Memory B cell (primary cell): ENCODE data around the gene KATNAL2.

Experiments
- ATAC-seq: fragments of 150-1000 bp; cut with Tn5 transposase; 2 replicates; pipeline ENCODE4 v1.10.0; 2021; ENCODE audit warnings: low read depth, mild to moderate bottlenecking, moderate library complexity
- DNase-seq, 2 donors: peaks; one replicate each; pipeline ENCODE4 v3.0.0; 2022; ENCODE audit warnings: low spot score in 2 of 2
- H3K27ac Mint-ChIP-seq: one replicate; pipeline ENCODE4 v1.8.0; 2022; ENCODE audit warnings: mild to moderate bottlenecking, moderate library complexity, mixed read lengths
- H3K27me3 Mint-ChIP-seq: one replicate; pipeline ENCODE4 v1.8.0; 2022; ENCODE audit warnings: mixed read lengths
- H3K36me3 Mint-ChIP-seq: one replicate; pipeline ENCODE4 v1.8.0; 2022; ENCODE audit warnings: mild to moderate bottlenecking, mixed read lengths
- H3K4me1 Mint-ChIP-seq: one replicate; pipeline ENCODE4 v1.8.0; 2022; ENCODE audit warnings: mixed read lengths
- H3K4me3 Mint-ChIP-seq: one replicate; pipeline ENCODE4 v1.8.0; 2022; ENCODE audit warnings: mild to moderate bottlenecking, moderate library complexity, mixed read lengths
- H3K9me3 Mint-ChIP-seq: one replicate; pipeline ENCODE4 v1.8.0; 2022; ENCODE audit warnings: mixed read lengths

KATNAL2 gene

DNA sequence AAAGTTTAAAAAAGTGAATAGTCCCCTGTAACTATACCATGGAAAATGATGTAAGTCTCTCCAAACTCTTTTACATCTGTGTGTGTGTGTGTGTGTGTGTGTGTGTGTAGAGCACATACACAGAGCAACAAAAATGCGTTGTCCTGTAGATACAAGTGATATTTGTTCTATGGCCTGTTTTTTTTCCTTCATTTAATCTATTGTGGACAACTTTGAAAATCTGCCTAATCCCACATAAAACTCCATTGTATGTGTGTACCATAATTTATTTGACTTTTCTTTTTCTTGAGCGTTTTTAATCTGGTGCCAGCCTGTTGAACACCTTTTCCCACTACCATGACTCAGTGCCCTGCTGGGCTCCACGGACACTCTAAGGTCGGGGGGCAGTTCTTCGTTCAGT lies 170.3 kb downstream of the KATNAL2 start:
- H3K4me1 Mint-ChIP-seq = peaks cover 2% of the 10 kb centered on the region
- no peak for DNase-seq
- no peaks in the 10 kb centered on the region for H3K9me3 Mint-ChIP-seq
- no peak for ATAC-seq
- H3K36me3 Mint-ChIP-seq = peaks cover 22% of the 10 kb centered on the region
- no peak overlapping the region for H3K27ac Mint-ChIP-seq
- H3K4me3 Mint-ChIP-seq = no peak overlapping the region
- H3K27me3 Mint-ChIP-seq = no peaks in the 10 kb centered on the region

DNA sequence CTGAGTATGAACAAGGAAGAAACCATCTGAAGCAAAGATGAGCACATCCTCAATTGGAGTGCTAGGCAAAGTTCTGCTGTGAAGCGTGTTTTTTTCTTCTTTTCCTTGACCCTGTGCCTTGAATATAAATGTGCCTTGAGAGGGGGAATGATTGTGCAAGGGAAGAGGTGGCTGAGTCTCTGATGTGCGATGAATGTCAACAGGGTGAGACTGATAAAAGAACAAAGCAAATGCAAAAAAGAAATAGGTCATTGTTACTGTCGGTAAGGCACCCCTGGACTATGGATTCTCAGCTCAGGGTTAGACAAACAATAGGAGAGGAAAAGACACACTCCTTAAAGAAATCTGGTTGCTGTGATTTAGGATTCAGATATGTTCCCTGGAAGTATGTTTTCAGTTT lies 178.4 kb downstream of the KATNAL2 start:
- Mint-ChIP-seq H3K27ac (no peak overlapping the region), H3K9me3 (no peaks in the 10 kb centered on the region), H3K4me3 (no peak overlapping the region), H3K27me3 (no peaks in the 10 kb centered on the region), H3K4me1 (peaks cover 9% of the 10 kb centered on the region), H3K36me3 (peaks cover 9% of the 10 kb centered on the region)
- ATAC-seq (no peak), DNase-seq (no peak)

DNA sequence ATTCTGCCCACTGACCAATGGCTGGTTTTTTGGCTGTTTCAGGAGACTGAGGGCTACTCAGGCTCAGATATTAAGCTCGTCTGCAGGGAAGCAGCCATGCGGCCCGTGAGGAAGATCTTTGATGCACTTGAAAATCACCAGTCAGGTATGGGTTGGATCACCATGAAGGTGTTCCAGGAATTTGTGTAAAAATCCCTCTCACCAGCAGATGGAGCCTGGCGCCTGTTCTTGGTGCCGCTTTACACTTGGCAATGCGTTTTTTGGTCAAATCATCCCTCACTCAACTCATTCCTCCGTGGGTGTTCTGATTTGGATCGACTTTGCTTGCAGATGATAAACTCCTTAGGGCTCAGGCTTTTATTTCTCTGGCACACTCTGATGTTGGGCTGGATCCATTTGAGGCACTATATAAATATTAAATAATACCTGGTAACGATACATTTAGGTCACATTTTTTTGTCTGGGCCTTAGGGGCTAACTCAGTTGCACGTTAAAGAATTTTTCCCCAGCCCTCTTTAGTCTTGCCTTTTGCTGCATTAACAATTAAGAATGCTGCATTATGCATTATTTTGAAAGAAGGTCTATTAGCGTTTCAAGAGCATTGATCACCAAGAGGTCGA lies 182.9 kb downstream of the KATNAL2 start:
- Mint-ChIP-seq H3K27ac (no peak overlapping the region), H3K9me3 (no peaks in the 10 kb centered on the region), H3K27me3 (no peaks in the 10 kb centered on the region), H3K36me3 (peaks cover 9% of the 10 kb centered on the region), H3K4me3 (no peak overlapping the region), H3K4me1 (peaks cover 5% of the 10 kb centered on the region)
- peak; percentile 41 to 56 for DNase-seq
- ATAC-seq = peak; percentile 59

DNA sequence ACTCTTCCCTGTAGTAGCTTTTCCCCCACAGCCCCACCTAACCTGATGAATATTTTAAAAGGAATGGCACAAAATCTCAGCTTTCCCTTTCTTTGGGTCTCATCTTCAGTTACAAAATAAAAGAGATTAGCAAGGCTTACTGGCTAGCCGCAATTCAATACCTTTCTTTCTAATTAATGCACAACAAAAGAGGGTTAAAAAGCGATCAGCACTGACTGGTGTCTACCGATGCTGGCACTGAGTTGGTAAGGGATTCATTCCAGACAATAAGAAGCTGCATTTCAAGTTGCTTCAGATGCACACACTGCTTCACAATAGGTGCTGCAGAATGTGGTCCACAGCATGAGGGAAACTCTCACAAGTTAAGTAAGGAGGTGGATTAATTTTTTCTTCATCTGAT lies 191.0 kb downstream of the KATNAL2 start:
- Mint-ChIP-seq H3K4me3 (no peak overlapping the region), H3K9me3 (no peaks in the 10 kb centered on the region), H3K4me1 (no peaks in the 10 kb centered on the region), H3K36me3 (peaks cover 32% of the 10 kb centered on the region), H3K27ac (no peak overlapping the region), H3K27me3 (no peaks in the 10 kb centered on the region)
- ATAC-seq = no peak
- DNase-seq = no peak

DNA sequence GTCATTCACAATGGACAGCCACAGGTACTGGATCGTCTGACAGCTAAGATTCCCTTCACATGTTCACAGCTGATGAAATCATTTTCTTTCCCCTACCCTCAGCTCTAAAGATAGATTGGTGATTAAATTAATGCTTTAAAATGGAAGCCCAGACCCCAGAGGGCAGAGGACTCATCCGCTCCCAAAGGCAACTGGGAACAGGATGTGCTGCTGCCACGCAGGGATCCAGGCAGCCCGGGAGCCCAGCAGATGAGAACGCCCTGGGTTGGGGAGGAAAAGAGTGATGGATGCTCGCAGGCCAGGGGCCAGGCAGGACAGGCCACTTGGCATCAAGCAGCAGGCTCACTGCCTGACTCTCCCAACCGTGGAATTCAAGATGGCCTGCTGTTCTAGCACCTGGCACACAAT lies 191.6 kb downstream of the KATNAL2 start:
- no peak for ATAC-seq
- Mint-ChIP-seq H3K27ac (no peak overlapping the region), H3K27me3 (no peaks in the 10 kb centered on the region)

DNA sequence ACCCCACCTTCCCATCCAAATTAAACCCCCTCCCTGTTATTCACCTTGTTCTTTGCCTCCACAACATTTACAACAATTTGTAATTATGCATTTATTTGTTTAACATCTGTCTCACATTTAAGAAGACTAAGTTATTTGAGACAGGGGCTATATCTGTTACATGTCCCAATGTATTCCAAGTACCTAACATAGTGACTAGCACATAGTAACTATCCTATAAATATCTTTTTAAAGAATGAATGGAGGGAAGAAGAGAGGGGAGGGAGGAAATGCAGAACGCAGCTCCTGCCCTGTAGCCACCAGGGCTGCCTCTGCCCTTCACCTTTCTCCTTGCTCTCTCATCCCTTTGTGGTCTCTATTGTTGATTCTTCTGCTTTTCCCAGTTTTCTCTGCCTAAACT lies 192.3 kb downstream of the KATNAL2 start:
- H3K4me3 Mint-ChIP-seq = no peak overlapping the region
- ATAC-seq = no peak
- H3K4me1 Mint-ChIP-seq = no peaks in the 10 kb centered on the region
- no peak for DNase-seq
- no peak overlapping the region for H3K27ac Mint-ChIP-seq
- no peaks in the 10 kb centered on the region for H3K9me3 Mint-ChIP-seq
- H3K36me3 Mint-ChIP-seq = peaks cover 29% of the 10 kb centered on the region
- no peaks in the 10 kb centered on the region for H3K27me3 Mint-ChIP-seq

More for the DNA sequence above, 191.6 kb downstream of the KATNAL2 start:
- peaks cover 32% of the 10 kb centered on the region for H3K36me3 Mint-ChIP-seq
- DNase-seq = no peak
- no peak overlapping the region for H3K4me3 Mint-ChIP-seq
- H3K9me3 Mint-ChIP-seq = no peaks in the 10 kb centered on the region
- no peaks in the 10 kb centered on the region for H3K4me1 Mint-ChIP-seq

DNA sequence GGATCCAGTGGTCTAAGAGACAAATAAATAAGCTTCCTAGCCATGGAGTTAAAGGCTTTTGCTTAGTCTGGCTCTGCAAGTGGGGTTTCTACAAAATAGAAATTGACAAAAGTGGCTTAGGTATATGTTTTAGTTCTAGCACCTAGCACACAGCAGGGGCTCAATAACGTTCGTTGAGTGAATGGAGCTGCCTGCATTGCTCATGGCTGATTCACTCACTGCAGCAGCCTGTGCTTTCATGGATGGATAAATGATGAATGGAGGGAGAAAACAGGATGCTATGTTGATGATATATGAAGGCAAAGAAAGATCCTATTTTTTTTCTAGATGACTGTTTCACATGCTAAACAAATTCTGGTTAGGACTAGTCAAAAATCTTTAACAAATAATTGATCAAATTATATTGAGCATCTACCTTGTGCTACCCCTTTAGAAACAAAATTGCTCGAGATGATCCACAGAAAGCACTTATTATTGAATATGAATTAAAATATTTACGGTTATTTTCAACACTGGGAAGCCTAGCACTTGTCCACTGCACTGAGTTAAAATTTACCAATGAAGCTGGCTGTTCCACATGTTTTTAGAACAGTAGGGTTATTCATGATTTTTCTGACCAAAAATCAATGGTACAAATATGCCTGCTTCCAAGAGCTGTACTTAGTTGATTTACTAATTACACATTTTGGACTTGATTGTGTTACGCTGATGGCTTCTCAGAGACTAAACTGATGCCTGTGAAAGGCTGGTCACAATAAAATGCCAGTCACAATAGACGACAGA lies 193.3 kb downstream of the KATNAL2 start:
- H3K4me1 Mint-ChIP-seq = no peaks in the 10 kb centered on the region
- peaks cover 33% of the 10 kb centered on the region for H3K36me3 Mint-ChIP-seq
- H3K27me3 Mint-ChIP-seq = no peaks in the 10 kb centered on the region
- H3K4me3 Mint-ChIP-seq = no peak overlapping the region
- DNase-seq (no peak), ATAC-seq (no peak)
- no peaks in the 10 kb centered on the region for H3K9me3 Mint-ChIP-seq
- H3K27ac Mint-ChIP-seq = no peak overlapping the region

DNA sequence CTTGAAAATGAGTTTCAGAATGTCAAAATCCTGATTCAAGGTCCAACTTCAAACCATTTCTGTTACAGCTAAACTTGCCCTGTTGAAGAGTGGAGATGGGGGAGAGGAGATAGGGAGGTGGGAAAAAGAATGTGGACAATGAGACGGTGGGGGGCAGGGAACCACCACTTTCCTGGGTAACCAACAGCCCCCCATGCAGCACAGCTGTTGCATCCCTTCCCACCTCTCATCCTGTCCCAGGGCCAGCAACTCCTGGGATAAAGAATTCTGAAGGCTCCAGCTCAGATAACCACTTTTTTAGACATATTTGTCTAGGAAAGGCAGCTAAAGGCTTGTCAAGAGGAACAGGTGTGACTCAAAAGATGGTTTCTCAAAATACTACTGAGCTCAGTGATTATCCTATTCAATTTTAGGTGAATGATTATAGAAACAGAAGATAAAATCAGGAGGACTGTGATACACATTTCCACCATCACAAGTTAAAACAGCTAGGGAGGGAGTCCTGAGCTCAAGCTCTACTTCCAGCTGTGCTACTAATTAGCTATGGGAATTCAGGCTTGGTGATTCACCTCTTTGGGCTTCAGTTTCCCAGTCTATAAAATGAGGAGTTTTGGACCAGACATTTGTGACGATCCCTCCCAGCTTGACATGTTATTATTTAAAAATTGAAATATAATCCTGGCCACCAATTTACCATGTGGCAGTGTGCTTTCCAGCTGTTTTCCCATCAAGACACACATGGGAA lies 196.6 kb downstream of the KATNAL2 start:
- Mint-ChIP-seq H3K9me3 (no peaks in the 10 kb centered on the region), H3K27me3 (no peaks in the 10 kb centered on the region), H3K4me3 (no peak overlapping the region), H3K36me3 (peaks cover 36% of the 10 kb centered on the region), H3K4me1 (no peaks in the 10 kb centered on the region), H3K27ac (no peak overlapping the region)
- DNase-seq (no peak), ATAC-seq (no peak)

DNA sequence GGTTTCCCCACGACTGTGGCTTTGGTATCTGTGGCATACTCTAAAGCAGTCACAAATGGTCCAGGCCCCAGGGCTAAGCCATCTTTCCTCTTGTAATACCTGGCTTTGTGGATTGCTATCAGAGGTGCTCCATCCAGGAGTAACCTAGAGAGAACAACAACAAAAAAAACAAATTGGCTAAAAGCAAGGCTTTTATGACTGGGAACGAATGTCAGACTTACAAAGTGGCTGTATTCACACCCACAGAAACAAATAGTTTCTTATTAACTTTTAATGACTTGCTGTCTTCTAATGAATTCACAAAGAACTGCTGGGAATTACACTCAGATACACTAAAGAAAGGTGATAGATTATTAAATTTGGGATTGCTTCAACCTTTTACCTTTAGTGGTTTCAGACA lies 197.8 kb downstream of the KATNAL2 start:
- H3K36me3 Mint-ChIP-seq = peaks cover 38% of the 10 kb centered on the region
- no peaks in the 10 kb centered on the region for H3K4me1 Mint-ChIP-seq
- DNase-seq (no peak), ATAC-seq (no peak)
- H3K27ac Mint-ChIP-seq = no peak overlapping the region
- no peak overlapping the region for H3K4me3 Mint-ChIP-seq
- no peaks in the 10 kb centered on the region for H3K27me3 Mint-ChIP-seq
- H3K9me3 Mint-ChIP-seq = no peaks in the 10 kb centered on the region

DNA sequence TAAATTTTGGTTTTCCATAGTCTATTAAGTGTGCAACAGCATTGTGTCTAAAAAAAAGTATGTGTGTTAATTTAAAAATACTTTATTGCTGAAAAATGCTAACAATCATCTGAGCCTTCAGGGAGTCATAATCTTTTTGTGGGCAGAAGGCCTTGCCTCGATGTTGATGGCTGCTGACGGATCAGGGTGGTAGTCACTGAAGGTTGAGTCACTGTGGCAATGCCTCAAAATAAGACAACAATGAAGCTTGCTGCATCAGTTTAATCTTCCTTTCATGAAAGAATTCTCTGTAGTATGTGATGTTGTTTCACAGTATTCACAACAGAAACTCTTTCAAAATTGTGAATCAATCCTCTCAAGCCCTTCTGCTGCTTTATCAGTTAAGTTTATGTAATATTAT lies 201.6 kb downstream of the KATNAL2 start:
- no peak for ATAC-seq
- Mint-ChIP-seq H3K9me3 (no peaks in the 10 kb centered on the region), H3K27ac (no peak overlapping the region), H3K36me3 (peaks cover 35% of the 10 kb centered on the region), H3K4me3 (no peak overlapping the region), H3K4me1 (peaks cover 4% of the 10 kb centered on the region), H3K27me3 (no peaks in the 10 kb centered on the region)
- no peak for DNase-seq

DNA sequence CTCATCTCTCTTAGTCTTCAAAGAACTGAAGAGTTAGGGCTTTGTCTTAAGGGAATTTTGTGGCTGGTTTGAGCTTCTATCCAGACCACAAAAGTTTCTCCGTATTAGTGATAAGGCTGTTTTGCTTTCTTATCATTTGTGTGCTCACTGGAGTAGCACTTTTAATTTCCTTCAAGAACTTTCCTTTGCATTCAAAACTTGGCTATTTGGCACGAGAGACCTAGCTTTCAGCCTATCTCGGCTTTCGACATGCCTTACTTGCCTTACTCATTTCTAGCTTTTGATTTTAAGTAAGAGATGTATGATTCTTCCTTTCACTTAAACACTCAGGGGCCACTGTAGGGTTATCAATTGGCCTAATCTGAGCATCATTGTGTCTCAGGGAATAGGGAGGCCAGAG lies 203.0 kb downstream of the KATNAL2 start:
- no peak for DNase-seq
- peaks cover 35% of the 10 kb centered on the region for H3K36me3 Mint-ChIP-seq
- no peak overlapping the region for H3K27ac Mint-ChIP-seq
- no peak for ATAC-seq
- H3K4me1 Mint-ChIP-seq = peaks cover 4% of the 10 kb centered on the region
- no peaks in the 10 kb centered on the region for H3K9me3 Mint-ChIP-seq
- H3K27me3 Mint-ChIP-seq = no peaks in the 10 kb centered on the region
- no peak overlapping the region for H3K4me3 Mint-ChIP-seq

DNA sequence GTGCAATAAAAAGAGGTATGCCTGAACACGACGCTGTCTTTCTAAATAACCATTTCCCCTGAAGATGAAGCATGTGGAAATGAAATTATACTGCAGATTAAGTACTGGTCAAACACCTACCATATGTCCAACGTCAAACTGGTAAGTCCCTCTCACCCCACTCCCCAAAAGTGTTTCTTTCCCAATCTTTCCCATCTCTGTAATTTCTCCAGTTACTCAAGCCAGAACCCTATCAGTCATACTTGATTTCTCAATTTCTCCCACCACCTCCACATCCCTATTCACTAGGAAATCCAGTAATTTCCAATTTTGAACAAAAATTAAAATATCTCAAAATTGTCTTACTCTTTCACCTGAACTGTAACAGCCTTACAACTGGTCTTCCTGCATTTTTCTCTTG lies 203.7 kb downstream of the KATNAL2 start:
- no peaks in the 10 kb centered on the region for H3K27me3 Mint-ChIP-seq
- H3K4me3 Mint-ChIP-seq = no peak overlapping the region

DNA sequence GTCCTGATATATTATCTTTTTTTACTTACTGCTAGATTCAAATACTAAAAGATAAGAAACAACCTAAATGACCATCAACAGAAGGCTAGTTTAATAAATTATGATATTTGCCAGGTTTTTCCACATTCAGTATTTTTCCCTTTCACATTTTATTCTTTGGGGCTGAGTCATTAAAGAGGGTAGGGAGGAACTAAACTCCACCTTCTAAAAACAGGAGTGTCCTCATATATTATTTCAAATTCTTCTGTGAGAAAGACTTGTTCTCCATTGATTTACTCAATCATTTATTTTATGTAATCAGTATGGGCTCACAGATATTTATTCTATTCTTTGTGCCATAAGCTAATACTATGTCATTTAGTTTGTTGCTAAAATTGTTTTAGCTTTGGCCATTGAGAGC lies 223.9 kb downstream of the KATNAL2 start:
- Mint-ChIP-seq H3K4me1 (peaks cover 14% of the 10 kb centered on the region), H3K9me3 (no peaks in the 10 kb centered on the region), H3K36me3 (peaks cover 9% of the 10 kb centered on the region), H3K27me3 (no peaks in the 10 kb centered on the region), H3K27ac (no peak overlapping the region), H3K4me3 (no peak overlapping the region)
- ATAC-seq (no peak), DNase-seq (no peak)

More for the DNA sequence above, 203.7 kb downstream of the KATNAL2 start:
- Mint-ChIP-seq H3K27ac (no peak overlapping the region), H3K4me1 (peaks cover 4% of the 10 kb centered on the region), H3K9me3 (no peaks in the 10 kb centered on the region), H3K36me3 (peaks cover 33% of the 10 kb centered on the region)
- DNase-seq (no peak), ATAC-seq (no peak)

DNA sequence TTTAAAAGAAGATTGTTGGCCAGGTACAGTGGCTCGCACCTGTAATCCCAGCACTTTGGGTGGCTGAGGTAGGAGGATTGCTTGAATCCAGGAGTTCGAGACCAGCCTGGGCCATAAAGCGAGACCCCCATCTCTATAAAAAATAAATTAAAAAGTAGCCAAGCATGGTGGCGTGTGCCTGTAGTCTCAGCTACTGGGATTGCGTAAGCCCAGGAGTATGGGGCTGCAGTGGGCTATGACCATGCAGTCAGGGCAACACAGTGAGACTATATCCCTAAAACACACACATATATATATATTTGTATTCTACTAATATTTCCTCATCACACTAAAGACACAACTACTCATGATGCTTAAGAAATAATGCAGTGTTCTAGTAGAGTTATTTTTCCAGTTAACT lies 225.8 kb downstream of the KATNAL2 start:
- DNase-seq = no peak
- no peak for ATAC-seq
- Mint-ChIP-seq H3K36me3 (peaks cover 8% of the 10 kb centered on the region), H3K4me1 (peaks cover 14% of the 10 kb centered on the region), H3K9me3 (no peaks in the 10 kb centered on the region), H3K27me3 (no peaks in the 10 kb centered on the region), H3K4me3 (no peak overlapping the region), H3K27ac (no peak overlapping the region)
